Measurements from ENCODE around the gene PAX3.

Gene PAX3

DNA sequence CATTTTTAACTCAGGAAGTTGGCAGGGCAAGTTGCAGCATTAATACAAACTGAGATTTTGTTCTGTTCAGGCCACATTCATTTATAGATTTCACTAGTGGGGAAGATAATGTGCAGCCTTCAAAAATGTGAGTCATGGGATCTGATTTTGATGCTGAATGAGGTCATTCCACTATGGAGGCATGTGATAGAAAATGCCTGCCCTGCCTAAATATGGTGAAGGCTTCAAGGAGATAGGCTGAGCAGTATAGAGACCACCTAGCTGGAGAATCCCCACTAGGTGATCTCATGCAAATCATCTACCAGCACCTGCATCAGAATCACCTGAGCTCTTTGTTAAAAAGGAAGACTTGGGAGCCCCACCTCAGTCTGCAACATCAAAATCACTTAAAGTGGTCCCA lies 43.7 kb downstream of the PAX3 start:
- Mint-ChIP-seq H3K36me3 (ENCODE audit: low read depth) (no peaks in the 10 kb centered on the region), H3K4me3 (no peak overlapping the region), H3K4me1 (ENCODE audit: low read depth) (no peaks in the 10 kb centered on the region), H3K9me3 (no peaks in the 10 kb centered on the region), H3K27ac (no peak overlapping the region), H3K27me3 (peaks cover 12% of the 10 kb centered on the region)
- intact Hi-C loops (cut with micrococcal nuclease) = no loop called here

DNA sequence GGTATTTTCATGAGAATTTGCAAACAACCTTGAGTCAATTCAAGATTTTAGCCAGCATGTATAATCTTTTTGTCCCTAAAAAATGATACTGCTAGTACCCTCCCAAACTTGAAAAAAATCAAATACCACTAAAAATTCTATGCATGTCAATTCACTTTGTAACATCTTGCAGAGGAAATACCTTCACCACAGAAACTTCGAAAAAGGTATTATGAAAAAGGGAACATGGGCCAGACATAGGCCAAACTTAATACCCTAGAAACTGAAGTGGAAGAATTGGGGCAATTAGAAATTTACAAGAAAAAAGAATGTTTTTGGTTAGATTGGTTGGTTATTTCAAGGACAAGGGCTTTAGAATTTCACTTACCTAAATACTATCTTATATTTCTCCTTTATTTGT lies 48.5 kb downstream of the PAX3 start:
- H3K27me3 Mint-ChIP-seq = no peaks in the 10 kb centered on the region
- intact Hi-C loops (cut with micrococcal nuclease) = no loop called here
- no peak overlapping the region for H3K27ac Mint-ChIP-seq
- no peaks in the 10 kb centered on the region for H3K4me1 Mint-ChIP-seq (ENCODE audit: low read depth)
- no peaks in the 10 kb centered on the region for H3K36me3 Mint-ChIP-seq (ENCODE audit: low read depth)
- no peak overlapping the region for H3K4me3 Mint-ChIP-seq
- H3K9me3 Mint-ChIP-seq = no peaks in the 10 kb centered on the region

DNA sequence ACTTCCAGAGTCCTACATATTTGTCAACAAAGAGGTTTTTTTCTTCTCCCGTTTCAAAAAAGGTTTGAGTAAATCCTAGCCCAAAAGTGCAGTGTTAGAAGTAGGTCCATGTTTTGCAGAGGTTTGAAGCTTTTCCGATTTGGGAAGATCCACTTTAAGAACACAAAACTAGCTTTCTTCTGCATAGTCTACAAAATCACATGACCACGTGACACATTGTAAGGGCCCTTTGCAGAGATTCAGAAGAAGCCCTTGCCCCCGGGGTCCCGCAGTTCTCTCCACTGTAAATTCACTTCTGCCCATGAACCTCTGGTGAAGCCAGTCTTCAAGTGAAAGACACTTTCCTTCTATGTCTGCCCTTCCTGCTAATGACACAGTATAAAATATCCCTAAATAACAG lies 49.4 kb downstream of the PAX3 start:
- Mint-ChIP-seq H3K36me3 (ENCODE audit: low read depth) (no peaks in the 10 kb centered on the region), H3K27ac (no peak overlapping the region), H3K4me3 (no peak overlapping the region), H3K27me3 (peaks cover 2% of the 10 kb centered on the region), H3K9me3 (no peaks in the 10 kb centered on the region), H3K4me1 (ENCODE audit: low read depth) (no peaks in the 10 kb centered on the region)
- intact Hi-C loops (cut with micrococcal nuclease) = no loop called here

DNA sequence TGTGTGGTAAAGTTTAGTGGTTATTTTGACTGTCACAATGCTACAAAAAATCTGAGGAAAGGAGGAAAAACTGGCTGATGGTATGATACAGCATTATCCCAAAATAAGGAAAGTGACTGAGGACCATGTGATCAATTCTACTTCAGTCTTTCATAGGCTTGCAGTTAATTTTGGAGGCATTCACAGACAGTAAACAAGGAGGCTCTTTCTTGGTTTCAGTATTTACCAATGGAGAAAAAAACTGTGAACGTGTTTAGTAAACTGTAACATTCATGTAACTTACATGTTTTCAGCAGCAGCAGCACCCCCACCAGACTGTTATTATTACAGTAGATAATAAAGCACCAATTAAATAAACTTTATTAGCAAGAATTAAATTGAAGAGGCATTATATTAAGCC lies 50.0 kb downstream of the PAX3 start:
- Mint-ChIP-seq H3K9me3 (no peaks in the 10 kb centered on the region), H3K4me1 (ENCODE audit: low read depth) (no peaks in the 10 kb centered on the region), H3K36me3 (ENCODE audit: low read depth) (no peaks in the 10 kb centered on the region), H3K27ac (no peak overlapping the region), H3K27me3 (peaks cover 2% of the 10 kb centered on the region), H3K4me3 (no peak overlapping the region)
- intact Hi-C loops (cut with micrococcal nuclease) = no loop called here

DNA sequence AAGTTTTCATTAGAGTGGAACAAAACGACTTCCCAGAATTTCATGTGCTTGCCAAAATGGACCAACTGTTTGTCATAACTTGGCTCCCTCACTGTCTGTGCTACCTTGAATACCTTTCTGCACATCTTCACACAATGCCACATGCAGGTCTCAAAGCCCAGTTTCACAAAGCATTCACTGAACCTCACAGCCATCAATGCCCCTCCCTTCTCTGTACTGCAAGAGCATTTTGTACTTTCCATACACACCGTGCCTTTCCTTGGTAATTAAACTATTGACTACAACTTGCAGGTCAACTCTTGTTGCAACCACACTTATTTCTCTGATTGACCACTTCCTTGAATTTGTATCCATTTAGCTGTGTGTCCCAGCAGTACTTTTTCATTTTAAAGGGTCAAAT lies 50.5 kb downstream of the PAX3 start:
- intact Hi-C loops (cut with micrococcal nuclease) = no loop called here
- H3K4me3 Mint-ChIP-seq = no peak overlapping the region
- H3K4me1 Mint-ChIP-seq (ENCODE audit: low read depth) = no peaks in the 10 kb centered on the region
- peaks cover 2% of the 10 kb centered on the region for H3K27me3 Mint-ChIP-seq
- H3K9me3 Mint-ChIP-seq = no peaks in the 10 kb centered on the region
- H3K36me3 Mint-ChIP-seq (ENCODE audit: low read depth) = no peaks in the 10 kb centered on the region
- H3K27ac Mint-ChIP-seq = no peak overlapping the region

DNA sequence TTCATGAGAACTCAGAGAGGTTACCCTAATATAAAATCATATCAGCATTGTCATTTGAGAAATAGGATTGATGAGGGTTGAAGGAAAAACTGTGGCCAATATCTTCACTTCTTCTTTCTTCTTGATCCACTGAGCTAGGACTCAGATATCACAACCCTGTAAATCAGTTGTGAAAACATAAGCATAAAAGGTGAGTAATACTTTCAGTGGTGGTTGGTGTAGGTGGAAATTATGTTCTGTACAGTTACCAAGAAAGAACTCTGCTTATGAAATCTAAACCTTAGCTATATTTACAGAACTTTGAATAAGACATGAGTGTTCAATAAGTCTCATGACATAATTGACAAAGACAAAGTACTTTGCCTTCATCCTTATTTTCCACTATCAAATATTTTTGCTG lies 56.3 kb downstream of the PAX3 start:
- intact Hi-C loops (cut with micrococcal nuclease) = no loop called here
- H3K9me3 Mint-ChIP-seq = no peaks in the 10 kb centered on the region
- peaks cover 35% of the 10 kb centered on the region for H3K27me3 Mint-ChIP-seq
- H3K36me3 Mint-ChIP-seq (ENCODE audit: low read depth) = no peaks in the 10 kb centered on the region
- H3K4me1 Mint-ChIP-seq (ENCODE audit: low read depth) = no peaks in the 10 kb centered on the region
- H3K4me3 Mint-ChIP-seq = no peak overlapping the region
- no peak overlapping the region for H3K27ac Mint-ChIP-seq

DNA sequence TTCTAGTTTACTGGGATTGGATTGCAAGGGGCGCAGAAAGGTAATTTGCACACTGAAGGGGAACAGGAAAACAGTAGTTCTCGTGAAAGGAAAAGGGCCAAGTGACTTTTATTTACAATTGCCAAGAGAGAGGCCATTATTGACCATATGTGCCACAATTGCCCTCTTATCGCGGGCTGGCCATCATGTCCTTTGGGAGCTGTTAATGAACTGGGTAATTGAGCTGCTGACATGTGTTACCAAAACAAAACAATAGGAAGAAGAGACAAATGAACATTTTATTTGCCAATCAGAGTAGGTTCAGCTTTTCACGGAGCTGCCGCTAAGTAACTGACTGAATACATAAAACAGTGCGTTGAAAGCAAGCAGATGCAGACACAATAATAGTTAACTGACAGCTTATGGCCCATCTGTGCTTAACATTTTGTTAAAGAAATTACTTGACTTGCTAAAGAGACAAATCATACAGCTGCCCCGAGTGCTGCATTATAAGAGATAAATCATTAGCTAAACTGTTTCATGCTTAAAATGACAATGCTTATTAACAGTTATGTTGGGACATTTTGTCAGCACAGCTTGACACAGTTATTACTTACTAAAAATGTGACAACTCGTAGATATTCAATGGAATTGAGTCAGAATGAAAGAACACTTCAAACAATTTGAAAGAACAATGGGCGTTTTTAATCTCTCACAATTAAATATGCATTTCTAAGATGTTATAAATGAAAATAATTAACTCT lies 57.5 kb downstream of the PAX3 start:
- no peaks in the 10 kb centered on the region for H3K9me3 Mint-ChIP-seq

DNA sequence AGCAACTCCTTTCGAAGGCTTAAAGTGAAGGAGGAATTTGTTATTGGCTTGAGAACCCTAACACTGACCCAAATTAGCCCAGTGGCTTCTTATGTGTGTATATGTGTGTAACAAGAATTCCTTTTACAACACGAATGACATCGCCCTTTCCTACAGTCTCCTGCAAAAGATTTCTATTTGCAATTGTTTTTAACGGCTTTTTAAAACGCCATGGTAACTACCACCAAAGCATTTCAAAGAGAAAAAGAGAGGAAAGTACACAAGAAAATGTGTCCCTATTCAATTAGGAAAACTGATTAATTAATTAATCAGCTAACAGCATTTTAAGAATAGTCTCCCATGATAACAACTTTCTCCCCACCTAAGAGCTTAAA lies 58.1 kb downstream of the PAX3 start:
- no peak overlapping the region for H3K4me3 Mint-ChIP-seq
- H3K4me1 Mint-ChIP-seq (ENCODE audit: low read depth) = no peaks in the 10 kb centered on the region
- H3K27me3 Mint-ChIP-seq = peaks cover 35% of the 10 kb centered on the region
- intact Hi-C loops (cut with micrococcal nuclease) = no loop called here
- no peaks in the 10 kb centered on the region for H3K9me3 Mint-ChIP-seq
- no peak overlapping the region for H3K27ac Mint-ChIP-seq
- no peaks in the 10 kb centered on the region for H3K36me3 Mint-ChIP-seq (ENCODE audit: low read depth)

More for the DNA sequence above, 57.5 kb downstream of the PAX3 start:
- peaks cover 35% of the 10 kb centered on the region for H3K27me3 Mint-ChIP-seq
- H3K27ac Mint-ChIP-seq = no peak overlapping the region
- no peaks in the 10 kb centered on the region for H3K36me3 Mint-ChIP-seq (ENCODE audit: low read depth)
- no peaks in the 10 kb centered on the region for H3K4me1 Mint-ChIP-seq (ENCODE audit: low read depth)
- no peak overlapping the region for H3K4me3 Mint-ChIP-seq
- intact Hi-C loops (cut with micrococcal nuclease) = no loop called here

DNA sequence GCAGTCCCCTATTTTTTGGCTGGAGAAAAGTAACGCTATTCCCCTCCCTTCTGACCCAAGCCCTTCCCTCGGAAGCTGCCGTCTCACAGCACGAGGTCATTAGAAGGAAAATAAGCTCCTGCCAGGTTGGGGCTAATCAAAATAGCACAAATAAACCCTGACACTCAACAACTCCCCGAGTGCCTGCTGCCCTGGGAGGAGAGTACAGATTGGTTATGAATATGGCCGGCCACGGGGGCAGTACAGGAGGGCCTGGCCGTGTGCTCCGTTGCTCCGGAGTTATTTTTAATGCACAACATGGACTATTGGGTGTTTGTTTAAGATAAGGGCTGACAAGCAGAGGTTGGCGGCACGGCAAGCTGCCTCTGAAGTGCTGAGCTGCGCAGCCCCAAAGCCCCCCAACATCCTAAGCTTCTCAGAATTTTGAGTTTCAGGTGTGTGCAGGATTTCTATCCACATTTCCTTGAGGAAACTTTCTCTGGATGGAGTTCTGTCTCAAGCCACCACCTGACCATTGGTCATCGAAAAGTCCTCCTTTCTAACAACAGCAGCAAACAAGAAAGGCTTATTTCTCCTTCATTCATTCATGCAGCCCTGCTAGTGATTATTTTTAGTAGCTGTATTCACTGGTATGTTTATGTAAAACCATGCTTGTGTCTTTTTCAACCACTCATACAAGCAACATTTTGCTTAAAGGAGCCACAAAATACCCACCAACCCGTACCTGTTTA lies 58.7 kb downstream of the PAX3 start:
- H3K4me3 Mint-ChIP-seq = no peak overlapping the region
- no peaks in the 10 kb centered on the region for H3K4me1 Mint-ChIP-seq (ENCODE audit: low read depth)
- no peak overlapping the region for H3K27ac Mint-ChIP-seq
- H3K27me3 Mint-ChIP-seq = peaks cover 35% of the 10 kb centered on the region
- intact Hi-C loops (cut with micrococcal nuclease) = no loop called here
- H3K36me3 Mint-ChIP-seq (ENCODE audit: low read depth) = no peaks in the 10 kb centered on the region
- H3K9me3 Mint-ChIP-seq = no peaks in the 10 kb centered on the region

DNA sequence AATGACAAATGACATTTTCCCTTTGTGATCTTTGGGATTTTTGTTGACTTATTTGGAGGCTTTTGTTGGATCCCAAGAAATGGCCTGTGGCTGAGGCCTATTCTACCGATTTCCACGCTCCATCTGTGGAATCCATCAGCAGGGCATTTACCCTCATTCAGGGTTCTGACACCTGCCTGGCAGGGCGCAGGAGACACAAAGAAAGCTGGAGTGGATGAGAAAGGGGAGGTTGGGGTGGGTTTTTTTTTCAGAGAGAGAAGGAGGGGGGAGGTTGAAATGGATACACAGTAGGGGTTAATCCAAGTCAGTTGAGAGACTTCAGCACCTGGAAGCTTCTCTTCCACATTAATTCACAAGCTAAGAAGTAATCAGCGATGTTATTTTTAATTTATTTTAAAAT lies 59.7 kb downstream of the PAX3 start:
- Mint-ChIP-seq H3K4me1 (ENCODE audit: low read depth) (no peaks in the 10 kb centered on the region), H3K4me3 (no peak overlapping the region), H3K27ac (no peak overlapping the region), H3K36me3 (ENCODE audit: low read depth) (no peaks in the 10 kb centered on the region), H3K9me3 (no peaks in the 10 kb centered on the region), H3K27me3 (peaks cover 32% of the 10 kb centered on the region)
- intact Hi-C loops (cut with micrococcal nuclease) = no loop called here

DNA sequence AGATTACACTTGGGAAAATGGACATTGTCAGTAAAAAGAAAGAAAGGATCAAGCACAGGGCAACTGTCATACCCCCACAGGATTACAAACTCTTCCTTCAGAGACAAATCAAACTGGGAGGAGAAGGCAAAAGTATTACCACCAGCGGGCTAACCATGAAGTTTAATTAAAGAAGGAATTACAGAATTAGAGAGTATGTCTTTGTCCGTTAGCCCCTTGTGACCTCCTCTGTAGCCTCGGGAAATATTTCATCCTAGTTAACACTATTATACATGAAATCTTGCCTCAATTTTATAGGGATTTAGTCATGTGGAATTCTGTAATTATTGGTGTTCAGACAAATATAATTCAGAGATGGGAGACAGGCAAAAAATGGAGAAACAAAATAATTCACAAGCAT lies 60.7 kb downstream of the PAX3 start:
- H3K4me3 Mint-ChIP-seq = no peak overlapping the region

DNA sequence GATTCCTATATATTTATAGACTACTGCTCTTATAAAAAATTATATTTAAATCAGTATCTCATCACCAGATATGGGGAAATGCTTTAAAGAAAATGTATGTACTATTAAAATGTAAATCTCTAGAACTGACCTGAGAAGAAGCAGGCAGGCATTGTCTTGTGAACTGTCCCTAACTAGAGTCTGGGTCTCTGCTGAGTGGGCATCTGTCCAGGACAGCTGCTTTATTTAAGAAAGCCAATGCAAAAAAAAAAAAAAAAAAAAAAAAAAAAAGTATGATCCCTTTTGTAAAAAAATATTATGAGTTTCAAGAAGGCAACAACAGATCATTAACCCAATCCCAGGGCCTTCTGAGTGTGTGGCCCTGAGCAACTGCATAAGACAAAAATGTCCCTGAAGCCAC lies 66.0 kb downstream of the PAX3 start:
- Mint-ChIP-seq H3K9me3 (no peaks in the 10 kb centered on the region), H3K36me3 (ENCODE audit: low read depth) (no peaks in the 10 kb centered on the region), H3K4me3 (no peak overlapping the region), H3K27ac (no peak overlapping the region), H3K4me1 (ENCODE audit: low read depth) (no peaks in the 10 kb centered on the region), H3K27me3 (peaks cover under 1% of the 10 kb centered on the region)
- intact Hi-C loops (cut with micrococcal nuclease) = no loop called here

More for the DNA sequence above, 60.7 kb downstream of the PAX3 start:
- no peaks in the 10 kb centered on the region for H3K9me3 Mint-ChIP-seq
- intact Hi-C loops (cut with micrococcal nuclease) = no loop called here
- H3K27me3 Mint-ChIP-seq = peaks cover 32% of the 10 kb centered on the region
- no peaks in the 10 kb centered on the region for H3K4me1 Mint-ChIP-seq (ENCODE audit: low read depth)
- no peak overlapping the region for H3K27ac Mint-ChIP-seq
- H3K36me3 Mint-ChIP-seq (ENCODE audit: low read depth) = no peaks in the 10 kb centered on the region

DNA sequence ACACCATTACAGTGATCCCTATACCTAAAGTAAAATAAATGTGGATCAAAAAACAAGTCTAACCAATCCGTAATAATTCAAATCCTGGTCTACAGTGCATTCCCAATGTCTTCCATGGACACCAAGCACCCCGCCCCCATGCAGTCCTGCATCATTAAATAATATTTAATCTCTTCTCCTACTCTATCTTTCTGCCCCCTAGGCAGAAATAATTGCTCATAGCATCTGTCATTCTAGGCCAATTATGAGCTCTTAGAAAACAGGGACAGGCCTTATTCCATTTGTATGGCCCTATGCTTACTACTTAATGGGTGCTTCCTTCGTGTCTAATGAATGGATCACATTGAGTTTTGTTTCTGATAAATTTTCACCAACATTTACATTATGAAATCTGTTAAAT lies 66.4 kb downstream of the PAX3 start:
- Mint-ChIP-seq H3K36me3 (ENCODE audit: low read depth) (no peaks in the 10 kb centered on the region), H3K27ac (no peak overlapping the region), H3K4me1 (ENCODE audit: low read depth) (no peaks in the 10 kb centered on the region), H3K9me3 (no peaks in the 10 kb centered on the region), H3K27me3 (no peaks in the 10 kb centered on the region), H3K4me3 (no peak overlapping the region)
- intact Hi-C loops (cut with micrococcal nuclease) = no loop called here

DNA sequence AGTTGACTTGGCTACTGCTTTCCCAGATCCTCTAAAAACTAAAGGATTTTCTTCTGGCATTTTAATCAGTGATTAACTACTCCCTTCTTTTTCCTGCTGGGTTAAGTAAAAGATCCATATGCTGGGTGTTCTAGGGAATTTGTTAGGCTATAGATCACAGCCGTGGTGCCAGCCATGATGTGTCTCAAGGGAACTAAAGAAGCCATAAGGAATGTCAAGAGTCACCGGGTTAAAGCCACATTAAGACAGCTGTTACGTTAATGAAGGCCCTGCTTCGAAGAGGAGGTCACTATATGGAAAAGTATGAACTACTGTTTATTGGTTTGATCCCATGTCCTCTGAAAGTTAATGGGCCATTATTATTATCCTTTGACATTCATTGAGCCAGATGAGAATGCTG lies 70.7 kb downstream of the PAX3 start:
- Mint-ChIP-seq H3K27me3 (no peaks in the 10 kb centered on the region), H3K36me3 (ENCODE audit: low read depth) (no peaks in the 10 kb centered on the region)
- intact Hi-C loops (cut with micrococcal nuclease) = no loop called here

DNA sequence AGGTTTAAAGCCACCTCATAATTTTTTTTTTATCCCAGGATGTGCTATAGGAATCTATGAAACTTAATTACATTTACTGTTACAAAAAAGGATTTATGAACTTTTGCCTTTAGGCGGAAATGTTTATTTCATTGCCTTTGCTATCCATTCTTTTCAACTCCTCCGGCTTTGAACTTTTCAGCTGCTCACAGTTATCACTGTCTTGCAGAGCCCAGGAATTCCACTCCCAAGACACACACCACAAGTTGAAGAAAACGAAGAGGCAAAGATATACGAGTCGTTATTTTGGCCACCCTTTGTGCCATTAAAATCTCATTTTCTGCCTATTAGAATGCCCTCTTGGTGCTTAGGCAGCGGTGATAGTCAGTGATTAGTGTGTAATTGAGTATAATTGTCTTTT lies 80.0 kb downstream of the PAX3 start:
- no peak overlapping the region for H3K27ac Mint-ChIP-seq
- H3K4me3 Mint-ChIP-seq = no peak overlapping the region
- H3K27me3 Mint-ChIP-seq = no peaks in the 10 kb centered on the region
- intact Hi-C loops (cut with micrococcal nuclease) = no loop called here
- H3K4me1 Mint-ChIP-seq (ENCODE audit: low read depth) = no peaks in the 10 kb centered on the region
- no peaks in the 10 kb centered on the region for H3K36me3 Mint-ChIP-seq (ENCODE audit: low read depth)
- H3K9me3 Mint-ChIP-seq = no peaks in the 10 kb centered on the region

More for the DNA sequence above, 70.7 kb downstream of the PAX3 start:
- H3K4me3 Mint-ChIP-seq = no peak overlapping the region
- H3K27ac Mint-ChIP-seq = no peak overlapping the region
- no peaks in the 10 kb centered on the region for H3K4me1 Mint-ChIP-seq (ENCODE audit: low read depth)
- no peaks in the 10 kb centered on the region for H3K9me3 Mint-ChIP-seq

Measured in dendritic cell treated with granulocyte-macrophage colony-stimulating factor and Interleukin-4, amounts not matched to agents 40 ng/mL and 50 ng/mL, for 4 days (primary cell).